Measurements from ENCODE around the gene CDC73.

GRCh38 chr1:193110864-193111263 is 11.0 kb upstream of the CDC73 start:
- TF ChIP-seq YY1 (IDR thresholded peaks at IDR 0.05): no peak
- no peak for TF ChIP-seq RAD21 (IDR thresholded peaks at IDR 0.05)
- no peak for TF ChIP-seq SP1 (IDR thresholded peaks at IDR 0.05)
